ENCODE data around the gene VDAC1.

GRCh38 chr5:134027288-134027615 is 22.5 kb upstream of the VDAC1 start:
- TF ChIP-seq, protein P1, sequence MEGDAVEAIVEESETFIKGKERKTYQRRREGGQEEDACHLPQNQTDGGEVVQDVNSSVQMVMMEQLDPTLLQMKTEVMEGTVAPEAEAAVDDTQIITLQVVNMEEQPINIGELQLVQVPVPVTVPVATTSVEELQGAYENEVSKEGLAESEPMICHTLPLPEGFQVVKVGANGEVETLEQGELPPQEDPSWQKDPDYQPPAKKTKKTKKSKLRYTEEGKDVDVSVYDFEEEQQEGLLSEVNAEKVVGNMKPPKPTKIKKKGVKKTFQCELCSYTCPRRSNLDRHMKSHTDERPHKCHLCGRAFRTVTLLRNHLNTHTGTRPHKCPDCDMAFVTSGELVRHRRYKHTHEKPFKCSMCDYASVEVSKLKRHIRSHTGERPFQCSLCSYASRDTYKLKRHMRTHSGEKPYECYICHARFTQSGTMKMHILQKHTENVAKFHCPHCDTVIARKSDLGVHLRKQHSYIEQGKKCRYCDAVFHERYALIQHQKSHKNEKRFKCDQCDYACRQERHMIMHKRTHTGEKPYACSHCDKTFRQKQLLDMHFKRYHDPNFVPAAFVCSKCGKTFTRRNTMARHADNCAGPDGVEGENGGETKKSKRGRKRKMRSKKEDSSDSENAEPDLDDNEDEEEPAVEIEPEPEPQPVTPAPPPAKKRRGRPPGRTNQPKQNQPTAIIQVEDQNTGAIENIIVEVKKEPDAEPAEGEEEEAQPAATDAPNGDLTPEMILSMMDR (IDR thresholded peaks at IDR 0.05) = no peak
- no peak for TF ChIP-seq POLR2A (IDR thresholded peaks at IDR 0.05)

All from body of pancreas (tissue), 4 donors.